ENCODE results near the gene PGP. TPM values are rescaled to one million over a fixed set of nuclear protein-coding genes. Genes with fewer than 3 reads are reported as not detected.

Gene PGP
- total RNA-seq, 6 experiments from 2014 or later: 12.8 to 17.8 (median 15.1) TPM

DNA sequence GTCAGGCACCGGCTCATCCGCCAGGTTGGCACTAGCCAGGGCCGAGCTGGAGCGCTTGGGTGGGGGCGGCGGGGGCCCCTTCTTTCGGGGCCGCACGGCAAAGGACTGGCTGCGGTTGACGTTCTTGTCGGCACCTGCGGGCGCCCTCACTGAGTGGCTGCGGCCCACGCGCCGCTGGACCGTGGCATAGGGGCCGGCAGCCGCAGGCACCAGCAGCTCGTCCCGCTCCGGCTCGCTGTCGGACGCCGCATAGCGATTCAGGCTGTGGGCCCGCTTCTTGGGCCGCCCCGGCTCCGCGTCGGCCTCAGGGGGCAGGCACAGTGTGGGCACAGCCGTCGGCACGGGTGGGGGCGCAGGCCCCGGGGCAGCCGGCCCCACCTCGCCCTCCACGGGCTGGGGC, 34.2 kb downstream of the PGP start:
- Mint-ChIP-seq H3K27ac (no peak overlapping the region), H3K9me3 (no peaks in the 10 kb centered on the region), H3K27me3 (ENCODE audit: insufficient read depth) (no peaks in the 10 kb centered on the region; the same call in none of the 2 replicates), H3K4me1 (ENCODE audit: low read depth) (no peaks in the 10 kb centered on the region), H3K36me3 (ENCODE audit: low read depth) (peaks cover 19% of the 10 kb centered on the region), H3K4me3 (no peak overlapping the region)
- DNase-seq: no peak
- no peak for TF ChIP-seq CTCF (IDR thresholded peaks at IDR 0.05)

DNA sequence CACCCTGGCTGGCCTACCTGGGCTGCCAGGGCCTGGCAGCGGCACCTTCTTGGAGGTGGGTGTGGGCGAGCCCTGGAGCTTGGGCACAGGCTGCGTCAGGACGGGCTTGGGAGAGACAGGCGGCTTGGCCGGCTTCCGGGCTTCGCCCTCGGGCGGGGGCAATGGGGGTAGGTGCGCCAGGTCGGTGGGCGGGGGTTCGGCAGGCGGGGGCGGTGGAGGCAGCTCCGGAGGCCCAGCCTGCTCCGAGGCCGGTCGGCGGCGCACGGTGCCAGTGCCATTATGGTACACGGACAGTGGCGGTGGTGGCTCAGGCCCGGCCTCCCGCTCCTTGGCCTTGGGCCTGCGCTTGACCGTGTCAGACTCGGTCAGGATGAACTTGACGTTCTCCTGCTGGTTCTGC, 35.1 kb downstream of the PGP start:
- DNase-seq: no peak
- Mint-ChIP-seq H3K4me1 (ENCODE audit: low read depth) (no peaks in the 10 kb centered on the region), H3K27me3 (ENCODE audit: insufficient read depth) (no peaks in the 10 kb centered on the region; the same call in none of the 2 replicates), H3K27ac (no peak overlapping the region), H3K9me3 (no peaks in the 10 kb centered on the region), H3K4me3 (no peak overlapping the region), H3K36me3 (ENCODE audit: low read depth) (peaks cover 19% of the 10 kb centered on the region)
- TF ChIP-seq CTCF (IDR thresholded peaks at IDR 0.05): no peak

DNA sequence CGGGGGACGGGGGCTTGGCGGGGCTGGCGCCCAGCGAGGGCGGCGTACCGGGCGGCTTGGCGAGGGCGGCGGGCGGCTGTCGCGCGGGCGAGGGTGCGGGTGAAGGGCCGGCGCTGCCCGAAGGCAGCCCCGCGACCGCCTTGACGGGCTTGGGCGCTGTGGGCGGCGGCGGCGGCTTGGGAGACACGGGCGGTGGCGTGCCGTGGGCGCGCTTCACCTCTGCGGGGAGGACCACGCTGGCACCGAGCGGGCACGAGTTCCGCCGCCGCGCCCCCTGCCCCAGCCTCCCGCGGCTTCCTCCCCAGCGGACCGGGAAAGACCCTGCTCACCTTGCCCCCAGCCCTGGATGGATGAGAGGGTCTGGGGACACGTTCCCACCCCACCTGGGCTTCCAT, 35.5 kb downstream of the PGP start:
- Mint-ChIP-seq H3K9me3 (no peaks in the 10 kb centered on the region), H3K36me3 (ENCODE audit: low read depth) (peaks cover 19% of the 10 kb centered on the region), H3K4me1 (ENCODE audit: low read depth) (no peaks in the 10 kb centered on the region), H3K27me3 (ENCODE audit: insufficient read depth) (peaks cover 3% of the 10 kb centered on the region), H3K27ac (no peak overlapping the region), H3K4me3 (no peak overlapping the region)
- no peak for TF ChIP-seq CTCF (IDR thresholded peaks at IDR 0.05)
- DNase-seq: no peak

- Mint-ChIP-seq H3K4me1 (ENCODE audit: low read depth) (no peaks in the 10 kb centered on the region), H3K4me3 (no peak overlapping the region), H3K9me3 (no peaks in the 10 kb centered on the region), H3K36me3 (ENCODE audit: low read depth) (peaks cover 19% of the 10 kb centered on the region), H3K27ac (no peak overlapping the region), H3K27me3 (ENCODE audit: insufficient read depth) (peaks cover 6% of the 10 kb centered on the region)
- no peak for DNase-seq
- TF ChIP-seq CTCF (IDR thresholded peaks at IDR 0.05): no peak
Observed at GRCh38 chr16:2178321-2179106, 36.1 kb downstream of the PGP start.

GRCh38 chr16:2177561-2177960, 37.1 kb downstream of the PGP start:
- H3K27me3 Mint-ChIP-seq (ENCODE audit: insufficient read depth): peaks cover 6% of the 10 kb centered on the region
- peaks cover 19% of the 10 kb centered on the region for H3K36me3 Mint-ChIP-seq (ENCODE audit: low read depth)
- no peak for DNase-seq
- TF ChIP-seq CTCF (IDR thresholded peaks at IDR 0.05): no peak
- H3K4me1 Mint-ChIP-seq (ENCODE audit: low read depth): no peaks in the 10 kb centered on the region
- no peak overlapping the region for H3K4me3 Mint-ChIP-seq
- no peaks in the 10 kb centered on the region for H3K9me3 Mint-ChIP-seq
- no peak overlapping the region for H3K27ac Mint-ChIP-seq

Data from HFFc6 (cell line).